ENCODE data around the gene MAPRE2. TPM values are rescaled to one million over a fixed set of nuclear protein-coding genes. Genes with fewer than 3 reads are reported as not detected.

MAPRE2 gene
- total RNA-seq, 4 donors from 2014 or later = 22.9 to 39.2 (median 35.8) TPM

GRCh38 chr18:35030277-35030989 is 10.8 kb upstream of the MAPRE2 start:
- no peak for ATAC-seq

GRCh38 chr18:35032113-35032512 is 9.1 kb upstream of the MAPRE2 start:
- whole genome bisulfite sequencing, 2 donors (ENCODE audit: low coverage in 1 of 2) = 64 to 80% methylated on average over 1 of the region's 1 CpG
- TF ChIP-seq, protein P1, sequence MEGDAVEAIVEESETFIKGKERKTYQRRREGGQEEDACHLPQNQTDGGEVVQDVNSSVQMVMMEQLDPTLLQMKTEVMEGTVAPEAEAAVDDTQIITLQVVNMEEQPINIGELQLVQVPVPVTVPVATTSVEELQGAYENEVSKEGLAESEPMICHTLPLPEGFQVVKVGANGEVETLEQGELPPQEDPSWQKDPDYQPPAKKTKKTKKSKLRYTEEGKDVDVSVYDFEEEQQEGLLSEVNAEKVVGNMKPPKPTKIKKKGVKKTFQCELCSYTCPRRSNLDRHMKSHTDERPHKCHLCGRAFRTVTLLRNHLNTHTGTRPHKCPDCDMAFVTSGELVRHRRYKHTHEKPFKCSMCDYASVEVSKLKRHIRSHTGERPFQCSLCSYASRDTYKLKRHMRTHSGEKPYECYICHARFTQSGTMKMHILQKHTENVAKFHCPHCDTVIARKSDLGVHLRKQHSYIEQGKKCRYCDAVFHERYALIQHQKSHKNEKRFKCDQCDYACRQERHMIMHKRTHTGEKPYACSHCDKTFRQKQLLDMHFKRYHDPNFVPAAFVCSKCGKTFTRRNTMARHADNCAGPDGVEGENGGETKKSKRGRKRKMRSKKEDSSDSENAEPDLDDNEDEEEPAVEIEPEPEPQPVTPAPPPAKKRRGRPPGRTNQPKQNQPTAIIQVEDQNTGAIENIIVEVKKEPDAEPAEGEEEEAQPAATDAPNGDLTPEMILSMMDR (IDR thresholded peaks at IDR 0.05) = no peak
- TF ChIP-seq POLR2A (IDR thresholded peaks at IDR 0.05) (no peak), POLR2AphosphoS5 (IDR thresholded peaks at IDR 0.05) (no peak), EP300 (IDR thresholded peaks at IDR 0.05) (no peak)
- ATAC-seq = no peak
- Histone ChIP-seq H3K27me3 (no peaks in the 10 kb centered on the region), H3K4me3 (no peak overlapping the region), H3K36me3 (no peaks in the 10 kb centered on the region), H3K27ac (no peak overlapping the region), H3K4me1 (peaks cover 0 to 7% (median 5%) of the 10 kb centered on the region in 3 donors), H3K9me3 (no peaks in the 10 kb centered on the region)

More at GRCh38 chr18:35030277-35030989, 10.8 kb upstream of the MAPRE2 start:
- no peak for TF ChIP-seq POLR2A (IDR thresholded peaks at IDR 0.05)
- no peak for TF ChIP-seq POLR2AphosphoS5 (IDR thresholded peaks at IDR 0.05)
- no peak for TF ChIP-seq EP300 (IDR thresholded peaks at IDR 0.05)
- TF ChIP-seq, protein P1 (IDR thresholded peaks at IDR 0.05) = no peak
- Histone ChIP-seq H3K27me3 (no peaks in the 10 kb centered on the region), H3K9me3 (no peaks in the 10 kb centered on the region), H3K27ac (peak overlapping the region in 3 of 4 donors; percentile 5 to 25 (median 5)), H3K36me3 (no peaks in the 10 kb centered on the region), H3K4me3 (peak overlapping the region; percentile 25 to 27), H3K4me1 (peaks cover 0 to 22% (median 14%) of the 10 kb centered on the region in 3 donors)
- WGBS, 2 donors (ENCODE audit: low coverage in 1 of 2) = 51 to 53% methylated on average over 3 of the region's 3 CpGs

GRCh38 chr18:35038029-35038428 is 3.2 kb upstream of the MAPRE2 start:
- H3K27ac ChIP-seq = no peak overlapping the region
- H3K4me1 ChIP-seq = peaks cover 0 to 18% (median 3%) of the 10 kb centered on the region in 3 donors
- TF ChIP-seq POLR2AphosphoS5 (IDR thresholded peaks at IDR 0.05) (no peak), EP300 (IDR thresholded peaks at IDR 0.05) (no peak)
- H3K27me3 ChIP-seq = no peaks in the 10 kb centered on the region
- no peak overlapping the region for H3K4me3 ChIP-seq
- H3K36me3 ChIP-seq = no peaks in the 10 kb centered on the region
- 83 to 100% methylated on average over 1 of the region's 1 CpG for WGBS, 2 donors (ENCODE audit: low coverage in 1 of 2)
- no peak for ATAC-seq
- H3K9me3 ChIP-seq = no peaks in the 10 kb centered on the region

GRCh38 chr18:35038881-35039491 is 2.2 kb upstream of the MAPRE2 start:
- H3K4me3 ChIP-seq = no peak overlapping the region
- no peaks in the 10 kb centered on the region for H3K27me3 ChIP-seq
- ATAC-seq = no peak
- 47 to 100% methylated on average over 1 to 2 of the region's 2 CpGs for WGBS, 2 donors (ENCODE audit: low coverage in 1 of 2)
- H3K36me3 ChIP-seq = no peaks in the 10 kb centered on the region
- no peak for TF ChIP-seq POLR2AphosphoS5 (IDR thresholded peaks at IDR 0.05)
- no peak for TF ChIP-seq POLR2A (IDR thresholded peaks at IDR 0.05)
- TF ChIP-seq, protein P1 (IDR thresholded peaks at IDR 0.05) = no peak
- no peak for TF ChIP-seq EP300 (IDR thresholded peaks at IDR 0.05)
- peaks cover 0 to 27% (median 3%) of the 10 kb centered on the region in 3 donors for H3K4me1 ChIP-seq
- no peak overlapping the region for H3K27ac ChIP-seq
- H3K9me3 ChIP-seq = no peaks in the 10 kb centered on the region

- no peak for ATAC-seq
- TF ChIP-seq POLR2A (IDR thresholded peaks at IDR 0.05) = no peak
- no peak for TF ChIP-seq EP300 (IDR thresholded peaks at IDR 0.05)
- TF ChIP-seq, protein P1 (IDR thresholded peaks at IDR 0.05) = no peak
- no peak for TF ChIP-seq POLR2AphosphoS5 (IDR thresholded peaks at IDR 0.05)
- Histone ChIP-seq H3K27ac (peak overlapping the region; percentile 50 to 89 (median 86)), H3K36me3 (no peaks in the 10 kb centered on the region), H3K9me3 (no peaks in the 10 kb centered on the region), H3K27me3 (no peaks in the 10 kb centered on the region), H3K4me3 (peak overlapping the region; percentile 71 to 78), H3K4me1 (peaks cover 3 to 43% (median 8%) of the 10 kb centered on the region in 3 donors)
These were observed 600 bp upstream of the MAPRE2 start for GRCh38 chr18:35040638-35040987.

All from gastroesophageal sphincter (tissue), 4 donors.